Testis (tissue), 2 donors: ENCODE data around the gene PPP1R13L.

ENCODE experiments used
- CTCF ChIP-seq, 3 experiments: fragments of 450-650 bp in 2 of 3; fragments of 200-600 bp in 1 of 3; sonication (generic) in 1 of 3; IDR thresholded peaks; one replicate each; pipeline ENCODE4 v1.5.1; 2016 to 2019; ENCODE audit warnings: antibody characterized with exemption in 3 of 3, mild to moderate bottlenecking in 2 of 3, moderate library complexity in 1 of 3
- POLR2A ChIP-seq: fragments of 450-650 bp; IDR thresholded peaks from one replicate; pipeline ENCODE4 v1.6.1; 2017; ENCODE audit warnings: antibody characterized with exemption, mild to moderate bottlenecking, moderate library complexity

- TF ChIP-seq CTCF (IDR thresholded peaks at IDR 0.05) (no peak), POLR2A (no peak)
Measured at GRCh38 chr19:45451131-45451849, 46.4 kb upstream of the PPP1R13L start.
